HG02970 (cell line): ENCODE data around the gene NYAP2.

Experiments
- ATAC-seq: cut with Tn5 transposase; IDR thresholded peaks from one replicate; pipeline ENCODE4 v1.9.1; 2021; ENCODE audit warnings: mild to moderate bottlenecking, moderate library complexity, moderate number of reproducible peaks; ENCODE audit not compliant: unreplicated experiment, low FRiP score

The NYAP2 gene

GRCh38 chr2:225612636-225613035, 213.1 kb downstream of the NYAP2 start:
- no peak for ATAC-seq

- ATAC-seq, result no peak
These were observed 215.4 kb downstream of the NYAP2 start for GRCh38 chr2:225614915-225615314.

GRCh38 chr2:225615514-225615913, 216.0 kb downstream of the NYAP2 start:
- no peak for ATAC-seq

- ATAC-seq, result no peak
These were observed 216.9 kb downstream of the NYAP2 start for GRCh38 chr2:225616372-225616771.

- no peak for ATAC-seq
These were observed 217.3 kb downstream of the NYAP2 start for GRCh38 chr2:225616848-225617247.

- no peak for ATAC-seq
These were observed 220.7 kb downstream of the NYAP2 start for GRCh38 chr2:225620227-225620626.

GRCh38 chr2:225630824-225631533, 231.5 kb downstream of the NYAP2 start:
- no peak for ATAC-seq

GRCh38 chr2:225632351-225632750, 232.8 kb downstream of the NYAP2 start:
- ATAC-seq, result no peak

- ATAC-seq, result no peak
These were observed 237.0 kb downstream of the NYAP2 start for GRCh38 chr2:225636558-225636957.

- no peak for ATAC-seq
These were observed 237.7 kb downstream of the NYAP2 start for GRCh38 chr2:225637259-225637658.

GRCh38 chr2:225640550-225640949, 241.0 kb downstream of the NYAP2 start:
- ATAC-seq, result no peak

- ATAC-seq, result no peak
These were observed 249.8 kb downstream of the NYAP2 start for GRCh38 chr2:225649274-225649673.

GRCh38 chr2:225650041-225650440, 250.5 kb downstream of the NYAP2 start:
- no peak for ATAC-seq

GRCh38 chr2:225660262-225661131, 261.0 kb downstream of the NYAP2 start:
- peak; percentile 72 for ATAC-seq

GRCh38 chr2:225662101-225662500, 262.6 kb downstream of the NYAP2 start:
- ATAC-seq, result no peak

GRCh38 chr2:225667445-225667844, 267.9 kb downstream of the NYAP2 start:
- no peak for ATAC-seq

- peak; percentile 86 for ATAC-seq
These were observed 269.2 kb downstream of the NYAP2 start for GRCh38 chr2:225668606-225669266.

- ATAC-seq, result no peak
These were observed 270.8 kb downstream of the NYAP2 start for GRCh38 chr2:225670111-225670974.

GRCh38 chr2:225678792-225679191, 279.3 kb downstream of the NYAP2 start:
- no peak for ATAC-seq

- ATAC-seq, result no peak
These were observed 283.7 kb downstream of the NYAP2 start for GRCh38 chr2:225683258-225683657.
